SKM-1 (cell line): ENCODE data around the gene BAHD1.

Experiments used
- DNase-seq: peaks from one replicate; lab custom pipeline; 2025; ENCODE audit not compliant: unreplicated experiment; lab: John Stamatoyannopoulos, UW

Gene BAHD1

GRCh38 chr15:40421246-40422157 lies 19.3 kb upstream of the BAHD1 start:
- no peak for DNase-seq

GRCh38 chr15:40424483-40425115 lies 16.2 kb upstream of the BAHD1 start:
- DNase-seq: no peak

GRCh38 chr15:40425681-40426080 lies 15.1 kb upstream of the BAHD1 start:
- DNase-seq: no peak

- no peak for DNase-seq
These were observed 13.6 kb upstream of the BAHD1 start for GRCh38 chr15:40427188-40427587.

GRCh38 chr15:40428185-40428584 lies 12.6 kb upstream of the BAHD1 start:
- DNase-seq: no peak

GRCh38 chr15:40429068-40429710 lies 11.6 kb upstream of the BAHD1 start:
- no peak for DNase-seq

- DNase-seq: no peak
These were observed 10.4 kb upstream of the BAHD1 start for GRCh38 chr15:40430271-40430805.

GRCh38 chr15:40435023-40435709 lies 5.6 kb upstream of the BAHD1 start:
- DNase-seq: no peak

- no peak for DNase-seq
These were observed 5.1 kb upstream of the BAHD1 start for GRCh38 chr15:40435710-40436089.

GRCh38 chr15:40436116-40436891 lies 4.4 kb upstream of the BAHD1 start:
- no peak for DNase-seq

- DNase-seq: no peak
These were observed 3.6 kb upstream of the BAHD1 start for GRCh38 chr15:40436892-40437751.

- no peak for DNase-seq
These were observed 2.7 kb upstream of the BAHD1 start for GRCh38 chr15:40437752-40438687.

- DNase-seq: no peak
These were observed 2.0 kb upstream of the BAHD1 start for GRCh38 chr15:40438712-40439111.

- no peak for DNase-seq
These were observed 1.2 kb upstream of the BAHD1 start for GRCh38 chr15:40439461-40439959.

GRCh38 chr15:40439960-40440742 lies 602 bp upstream of the BAHD1 start:
- DNase-seq: peak; percentile 33

- DNase-seq: no peak
These were observed 1.1 kb downstream of the BAHD1 start for GRCh38 chr15:40441565-40442531.
